A549 (cell line): ENCODE results near the gene PTPRG. TPM values are rescaled to one million over a fixed set of nuclear protein-coding genes. Genes with fewer than 3 reads are reported as not detected.

Experiments used
- ATAC-seq, 2 experiments: fragments of 200-7000 bp in 1 of 2; fragments of >200 bp in 1 of 2; cut with Nextera tagmentation in 1 of 2; cut with Tn5 transposase in 1 of 2; 3 replicates each; pipeline versions ENCODE4 v1.8.0 to v1.9.1; 2018 to 2020; ENCODE audit warnings: mild to moderate bottlenecking in 1 of 2, moderate library complexity in 1 of 2
- CTCF ChIA-PET: fragments of 300-600 bp; sonication (Branson Sonifier 250); formaldehyde crosslinking; extraction: SDS; loops from one replicate; lab custom pipeline; 2021; ENCODE audit warnings: antibody characterized with exemption, inconsistent platforms; lab: Yijun Ruan, JAX
- POLR2A ChIA-PET: fragments of 350-600 bp; formaldehyde crosslinking; extraction: SDS; loops from one replicate; lab custom pipeline; 2021; ENCODE audit warnings: antibody characterized with exemption, inconsistent platforms; lab: Yijun Ruan, JAX
- DNase-seq, 2 experiments: peaks; one replicate each; pipeline versions ENCODE4 v3.0.0 to v3.0.0-alpha.2; 2011 to 2016; ENCODE audit warnings: low read depth in 1 of 2, low spot score in 1 of 2
- FAIRE-seq: peaks from 2 replicates; lab custom pipeline; 2011; peaks lifted over from hg19 to GRCh38; lab: Jason Lieb, UNC
- H3K27ac ChIP-seq, 2 experiments: fragments of >200 bp; sonication (Bioruptor Twin); formaldehyde crosslinking; 3 replicates each; pipeline ENCODE4 v1.5.1; 2016 to 2017
- H3K4me1 ChIP-seq: fragments of >200 bp; sonication (Bioruptor Twin); formaldehyde crosslinking; 3 replicates; pipeline ENCODE4 v1.6.1; 2016
- H3K4me2 ChIP-seq: fragments of >200 bp; sonication (Bioruptor Twin); formaldehyde crosslinking; 3 replicates; pipeline ENCODE4 v1.6.1; 2016
- H3K4me3 ChIP-seq: fragments of >200 bp; sonication (Bioruptor Twin); formaldehyde crosslinking; 3 replicates; pipeline ENCODE4 v1.5.1; 2016
- H3K9me3 ChIP-seq: fragments of >200 bp; sonication (Bioruptor Twin); formaldehyde crosslinking; 3 replicates; pipeline ENCODE4 v1.6.1; 2016
- BCL3 ChIP-seq: fragments of >200 bp; sonication (Bioruptor Twin); formaldehyde crosslinking; IDR thresholded peaks from 3 replicates; pipeline ENCODE4 v1.6.1; 2016
- BHLHE40 ChIP-seq: IDR thresholded peaks from 2 replicates; pipeline ENCODE4 v1.6.1; 2012; ENCODE audit warnings: low read depth, low read length, inconsistent platforms
- CBX2 ChIP-seq: fragments of 200-600 bp; sonication (generic); IDR thresholded peaks from 2 replicates; pipeline ENCODE4 v1.6.1; 2016; ENCODE audit warnings: low read depth, mild to moderate bottlenecking, borderline replicate concordance
- CHD2 ChIP-seq: fragments of 150-350 bp; IDR thresholded peaks from 2 replicates; pipeline ENCODE4 v1.6.1; 2014; ENCODE audit warnings: low read length; ENCODE audit not compliant: partially characterized antibody
- CTCF ChIP-seq: fragments of >200 bp; sonication (Bioruptor Twin); formaldehyde crosslinking; IDR thresholded peaks from 3 replicates; pipeline ENCODE4 v1.5.1; 2016
- EHF ChIP-seq: fragments of 250-450 bp; sonication (Bioruptor Pico); IDR thresholded peaks from 2 replicates; pipeline ENCODE4 v1.5.0; 2020; ENCODE audit warnings: mild to moderate bottlenecking
- FOSB ChIP-seq: fragments of 250-450 bp; sonication (Bioruptor Pico); IDR thresholded peaks from 2 replicates; pipeline ENCODE4 v1.5.0; 2020; ENCODE audit warnings: mild to moderate bottlenecking, moderate library complexity
- FOSL2 ChIP-seq, 2 experiments: fragments of 450-650 bp in 1 of 2; fragments of >200 bp in 1 of 2; sonication (Bioruptor Twin) in 1 of 2; formaldehyde crosslinking; IDR thresholded peaks; 2 replicates each; pipeline versions ENCODE4 v1.5.0 to v1.6.1; 2016 to 2020; ENCODE audit warnings: mild to moderate bottlenecking in 1 of 2, moderate library complexity in 1 of 2
- GATA3 ChIP-seq: IDR thresholded peaks from 2 replicates; pipeline ENCODE4 v1.6.1; 2012; ENCODE audit warnings: borderline replicate concordance
- HDAC2 ChIP-seq: fragments of 200-600 bp; sonication (generic); IDR thresholded peaks from 2 replicates; pipeline ENCODE4 v1.6.1; 2016
- KDM1A ChIP-seq: fragments of 200-600 bp; sonication (generic); IDR thresholded peaks from 2 replicates; pipeline ENCODE4 v1.6.1; 2016; ENCODE audit warnings: low read depth, mild to moderate bottlenecking
- MAX ChIP-seq: IDR thresholded peaks from 2 replicates; pipeline ENCODE4 v1.6.1; 2012
- NR3C1 ChIP-seq: fragments of >200 bp; sonication (Bioruptor Twin); formaldehyde crosslinking; IDR thresholded peaks from 3 replicates; pipeline ENCODE4 v1.6.1; 2017
- RAD21 ChIP-seq, 2 experiments: fragments of >200 bp in 1 of 2; sonication (Bioruptor Twin) in 1 of 2; formaldehyde crosslinking in 1 of 2; IDR thresholded peaks in 1 of 2; conservative IDR thresholded peaks in 1 of 2; 2 replicates in 1 of 2; 3 replicates in 1 of 2; pipeline ENCODE4 v1.6.1; 2012 to 2018; ENCODE audit warnings: inconsistent platforms in 1 of 2
- RCOR1 ChIP-seq: fragments of 150-350 bp; IDR thresholded peaks from 2 replicates; pipeline ENCODE4 v1.6.1; 2014; ENCODE audit warnings: antibody characterized with exemption, low read length, low read depth
- RFX5 ChIP-seq: fragments of 450-650 bp; IDR thresholded peaks from 2 replicates; pipeline ENCODE4 v1.7.1; 2014; ENCODE audit warnings: antibody characterized with exemption, mild to moderate bottlenecking, moderate library complexity
- ZC3H11A ChIP-seq: fragments of 450-650 bp; IDR thresholded peaks from 2 replicates; pipeline ENCODE4 v1.6.1; 2014; ENCODE audit warnings: antibody characterized with exemption, mild to moderate bottlenecking
- WGBS: methylation state at CpG from one replicate; pipeline ENCODE4 v1.1.6; 2017; ENCODE audit errors: missing lambda C conversion rate; 5-methylcytosine and 5-hydroxymethylcytosine counted together
- polyA plus RNA-seq, 4 experiments: library from polyadenylated mRNA; depleted of rRNA in 3 of 4; stranded (reverse); fragments of >200 nt; fragmentation: RNase III in 1 of 4; extraction: RNeasy Plus Mini Kit Qiagen cat#74134 plus additional on column Dnase treatment in 1 of 4; gene quantifications; 2 replicates in 3 of 4; 3 replicates in 1 of 4; pipeline ENCODE4 v1.2.3, GENCODE V29; 2011 to 2017
- TF ChIP-seq, protein P1 (sequence below): fragments of 150-350 bp; IDR thresholded peaks from 2 replicates; pipeline ENCODE4 v1.6.1; 2014; ENCODE audit warnings: low read depth, mild to moderate bottlenecking, low read length
- TF ChIP-seq, protein P2 (sequence below): fragments of 200-600 bp; sonication (generic); IDR thresholded peaks from 2 replicates; pipeline ENCODE4 v1.6.1; 2016; ENCODE audit warnings: antibody characterized with exemption, mild to moderate bottlenecking, moderate library complexity
- TF ChIP-seq, protein P3 (sequence below): IDR thresholded peaks from 2 replicates; pipeline ENCODE4 v1.6.1; 2012; ENCODE audit warnings: low read depth, borderline replicate concordance

PTPRG gene
- polyA plus RNA-seq, 2 of the 4 experiments (the other 2 are of a cell fraction) = 4.5 to 4.8 TPM

GRCh38 chr3:61776390-61776789 is 215.0 kb downstream of the PTPRG start:
- 60% methylated on average over 5 of the region's 5 CpGs for WGBS
- TF ChIP-seq HDAC2 (no peak), BHLHE40 (no peak), FOSB (CRISPR knock-in tag) (no peak), RAD21 (conservative IDR thresholded peaks at IDR 0.05 in 1 of 2, IDR thresholded peaks at IDR 0.05 in 1 of 2) (no peak), CHD2 (no peak), MAX (no peak), FOSL2 (IDR thresholded peaks at IDR 0.05) (no peak), FOSL2 (CRISPR knock-in tag; IDR thresholded peaks at IDR 0.05) (no peak), NR3C1 (no peak), GATA3 (no peak), RFX5 (no peak), CBX2 (no peak), KDM1A (no peak), EHF (CRISPR knock-in tag) (no peak), CTCF (no peak), ZC3H11A (no peak), BCL3 (no peak), RCOR1 (no peak)
- TF ChIP-seq, protein P1, sequence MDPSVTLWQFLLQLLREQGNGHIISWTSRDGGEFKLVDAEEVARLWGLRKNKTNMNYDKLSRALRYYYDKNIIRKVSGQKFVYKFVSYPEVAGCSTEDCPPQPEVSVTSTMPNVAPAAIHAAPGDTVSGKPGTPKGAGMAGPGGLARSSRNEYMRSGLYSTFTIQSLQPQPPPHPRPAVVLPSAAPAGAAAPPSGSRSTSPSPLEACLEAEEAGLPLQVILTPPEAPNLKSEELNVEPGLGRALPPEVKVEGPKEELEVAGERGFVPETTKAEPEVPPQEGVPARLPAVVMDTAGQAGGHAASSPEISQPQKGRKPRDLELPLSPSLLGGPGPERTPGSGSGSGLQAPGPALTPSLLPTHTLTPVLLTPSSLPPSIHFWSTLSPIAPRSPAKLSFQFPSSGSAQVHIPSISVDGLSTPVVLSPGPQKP = no peak
- TF ChIP-seq, protein P2, sequence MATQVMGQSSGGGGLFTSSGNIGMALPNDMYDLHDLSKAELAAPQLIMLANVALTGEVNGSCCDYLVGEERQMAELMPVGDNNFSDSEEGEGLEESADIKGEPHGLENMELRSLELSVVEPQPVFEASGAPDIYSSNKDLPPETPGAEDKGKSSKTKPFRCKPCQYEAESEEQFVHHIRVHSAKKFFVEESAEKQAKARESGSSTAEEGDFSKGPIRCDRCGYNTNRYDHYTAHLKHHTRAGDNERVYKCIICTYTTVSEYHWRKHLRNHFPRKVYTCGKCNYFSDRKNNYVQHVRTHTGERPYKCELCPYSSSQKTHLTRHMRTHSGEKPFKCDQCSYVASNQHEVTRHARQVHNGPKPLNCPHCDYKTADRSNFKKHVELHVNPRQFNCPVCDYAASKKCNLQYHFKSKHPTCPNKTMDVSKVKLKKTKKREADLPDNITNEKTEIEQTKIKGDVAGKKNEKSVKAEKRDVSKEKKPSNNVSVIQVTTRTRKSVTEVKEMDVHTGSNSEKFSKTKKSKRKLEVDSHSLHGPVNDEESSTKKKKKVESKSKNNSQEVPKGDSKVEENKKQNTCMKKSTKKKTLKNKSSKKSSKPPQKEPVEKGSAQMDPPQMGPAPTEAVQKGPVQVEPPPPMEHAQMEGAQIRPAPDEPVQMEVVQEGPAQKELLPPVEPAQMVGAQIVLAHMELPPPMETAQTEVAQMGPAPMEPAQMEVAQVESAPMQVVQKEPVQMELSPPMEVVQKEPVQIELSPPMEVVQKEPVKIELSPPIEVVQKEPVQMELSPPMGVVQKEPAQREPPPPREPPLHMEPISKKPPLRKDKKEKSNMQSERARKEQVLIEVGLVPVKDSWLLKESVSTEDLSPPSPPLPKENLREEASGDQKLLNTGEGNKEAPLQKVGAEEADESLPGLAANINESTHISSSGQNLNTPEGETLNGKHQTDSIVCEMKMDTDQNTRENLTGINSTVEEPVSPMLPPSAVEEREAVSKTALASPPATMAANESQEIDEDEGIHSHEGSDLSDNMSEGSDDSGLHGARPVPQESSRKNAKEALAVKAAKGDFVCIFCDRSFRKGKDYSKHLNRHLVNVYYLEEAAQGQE = no peak
- TF ChIP-seq, protein P3, sequence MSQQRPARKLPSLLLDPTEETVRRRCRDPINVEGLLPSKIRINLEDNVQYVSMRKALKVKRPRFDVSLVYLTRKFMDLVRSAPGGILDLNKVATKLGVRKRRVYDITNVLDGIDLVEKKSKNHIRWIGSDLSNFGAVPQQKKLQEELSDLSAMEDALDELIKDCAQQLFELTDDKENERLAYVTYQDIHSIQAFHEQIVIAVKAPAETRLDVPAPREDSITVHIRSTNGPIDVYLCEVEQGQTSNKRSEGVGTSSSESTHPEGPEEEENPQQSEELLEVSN = no peak
- Histone ChIP-seq H3K9me3 (no peaks in the 10 kb centered on the region), H3K4me1 (no peaks in the 10 kb centered on the region), H3K4me2 (no peak overlapping the region), H3K4me3 (no peak overlapping the region), H3K27ac (no peak overlapping the region)
- DNase-seq (no peak), ATAC-seq (no peak), FAIRE-seq (no peak)
- ChIA-PET CTCF (no interaction called here), POLR2A (no interaction called here)
